IMR-90 (cell line): ENCODE measurements around the gene MAPKAPK2. TPM values are rescaled to one million over a fixed set of nuclear protein-coding genes. Genes with fewer than 3 reads are reported as not detected.
A peak's percentile ranks its signal among the peaks of the same experiment; 100 is the strongest.

Experiments
- ATAC-seq: fragments of 200-7000 bp; cut with Tn5 transposase; 2 replicates; pipeline ENCODE4 v1.9.1; 2020; ENCODE audit warnings: low read depth, mild to moderate bottlenecking, moderate library complexity
- BruUV-seq: library from RNA; stranded (reverse); fragments of 400-500 nt; replicated peaks from 2 replicates; lab custom pipeline; 2021; lab: Mats Ljungman, UMichigan
- CTCF ChIA-PET: fragments of 300-600 bp; formaldehyde crosslinking; extraction: SDS; loops from one replicate; lab custom pipeline; 2021; ENCODE audit warnings: antibody characterized with exemption; lab: Yijun Ruan, JAX
- POLR2A ChIA-PET: fragments of 300-600 bp; sonication (Branson Sonifier 250); formaldehyde crosslinking; loops from one replicate; lab custom pipeline; 2022; ENCODE audit warnings: antibody characterized with exemption; ENCODE audit not compliant: unreplicated experiment; lab: Charles Lee
- DNase-seq: peaks from one replicate; pipeline ENCODE4 v3.0.0; 2013
- H2AFZ ChIP-seq: replicated peaks from 2 replicates; pipeline ENCODE3; 2013; ENCODE audit warnings: low read length, mild to moderate bottlenecking; ENCODE audit not compliant: poor library complexity
- H2AK5ac ChIP-seq: 2 replicates; pipeline ENCODE4 v1.6.1; 2013; ENCODE audit warnings: low read depth, low read length, inconsistent platforms
- H2AK9ac ChIP-seq: replicated peaks from 2 replicates; pipeline ENCODE3; 2013; ENCODE audit warnings: mild to moderate bottlenecking, low read depth, low read length, moderate library complexity; ENCODE audit not compliant: poor library complexity
- H2BK120ac ChIP-seq: 2 replicates; pipeline ENCODE4 v1.6.1; 2013; ENCODE audit warnings: low read depth, low read length, inconsistent platforms
- H2BK15ac ChIP-seq: 3 replicates; pipeline ENCODE4 v1.6.1; 2013; ENCODE audit warnings: low read depth, low read length, inconsistent platforms
- H2BK20ac ChIP-seq: 2 replicates; pipeline ENCODE4 v1.6.1; 2013; ENCODE audit warnings: low read depth, mild to moderate bottlenecking, inconsistent platforms, low read length, moderate library complexity
- H2BK5ac ChIP-seq: 2 replicates; pipeline ENCODE4 v1.6.1; 2013; ENCODE audit warnings: mild to moderate bottlenecking, low read depth, low read length, inconsistent platforms; ENCODE audit not compliant: poor library complexity, severe bottlenecking
- H3K14ac ChIP-seq: replicated peaks from 2 replicates; pipeline ENCODE4 v1.6.1; 2013; ENCODE audit warnings: low read depth, low read length, inconsistent platforms
- H3K18ac ChIP-seq: 2 replicates; pipeline ENCODE4 v1.6.1; 2013; ENCODE audit warnings: low read depth, low read length, control low read depth
- H3K23ac ChIP-seq: 2 replicates; pipeline ENCODE4 v1.6.1; 2013; ENCODE audit warnings: low read depth, low read length, inconsistent platforms
- H3K27ac ChIP-seq: 2 replicates; pipeline ENCODE4 v1.5.1; 2013; ENCODE audit warnings: mild to moderate bottlenecking, control low read depth, low read length; ENCODE audit not compliant: insufficient read depth
- H3K27me3 ChIP-seq: 2 replicates; pipeline ENCODE4 v1.6.1; 2013; ENCODE audit warnings: low read length; ENCODE audit not compliant: control insufficient read depth, insufficient read depth
- H3K36me3 ChIP-seq: 2 replicates; pipeline ENCODE4 v1.6.1; 2013; ENCODE audit warnings: low read length, mixed read lengths; ENCODE audit not compliant: control insufficient read depth, insufficient read depth
- H3K4ac ChIP-seq: 2 replicates; pipeline ENCODE4 v1.6.1; 2013; ENCODE audit warnings: low read depth, low read length, inconsistent platforms
- H3K4me1 ChIP-seq: 2 replicates; pipeline ENCODE4 v1.6.1; 2013; ENCODE audit warnings: low read length, mixed read lengths; ENCODE audit not compliant: control insufficient read depth, insufficient read depth
- H3K4me2 ChIP-seq: 2 replicates; pipeline ENCODE4 v1.6.1; 2013; ENCODE audit warnings: low read depth, mild to moderate bottlenecking, control low read depth, low read length, moderate library complexity
- H3K4me3 ChIP-seq: 2 replicates; pipeline ENCODE4 v1.5.1; 2013; ENCODE audit warnings: low read depth, mild to moderate bottlenecking, control low read depth, low read length, moderate library complexity; ENCODE audit not compliant: insufficient read depth
- H3K56ac ChIP-seq: 2 replicates; pipeline ENCODE4 v1.6.1; 2013; ENCODE audit warnings: low read length, inconsistent platforms; ENCODE audit not compliant: insufficient read depth; ENCODE audit errors: extremely low read depth
- H3K79me1 ChIP-seq, 2 experiments: 2 replicates each; pipeline ENCODE4 v1.6.1; 2013; ENCODE audit warnings: low read length in 2 of 2, inconsistent platforms in 1 of 2, low read depth in 1 of 2
- H3K9ac ChIP-seq: 2 replicates; pipeline ENCODE4 v1.6.1; 2013; ENCODE audit warnings: low read depth, low read length, control low read depth
- H3K9me1 ChIP-seq: 2 replicates; pipeline ENCODE4 v1.6.1; 2013; ENCODE audit warnings: low read length, inconsistent platforms; ENCODE audit not compliant: insufficient read depth
- H3K9me3 ChIP-seq: 2 replicates; pipeline ENCODE4 v1.6.1; 2013; ENCODE audit warnings: low read length; ENCODE audit not compliant: control insufficient read depth, insufficient read depth
- H4K20me1 ChIP-seq: 2 replicates; pipeline ENCODE4 v1.6.1; 2013; ENCODE audit warnings: low read length, inconsistent platforms; ENCODE audit not compliant: insufficient read depth
- H4K5ac ChIP-seq: 2 replicates; pipeline ENCODE4 v1.6.1; 2013; ENCODE audit warnings: mild to moderate bottlenecking, low read depth, low read length, control low read depth
- H4K8ac ChIP-seq, 2 experiments: 2 replicates each; pipeline ENCODE4 v1.6.1; 2013; ENCODE audit warnings: low read depth in 2 of 2, low read length in 2 of 2, control low read depth in 1 of 2, inconsistent platforms in 1 of 2
- H4K91ac ChIP-seq: 2 replicates; pipeline ENCODE4 v1.6.1; 2013; ENCODE audit warnings: low read depth, low read length, inconsistent platforms; ENCODE audit not compliant: insufficient read depth
- BHLHE40 ChIP-seq: fragments of 150-350 bp; IDR thresholded peaks from 2 replicates; pipeline ENCODE4 v1.6.1; 2016; ENCODE audit warnings: mild to moderate bottlenecking, low read depth, low read length
- CEBPB ChIP-seq: IDR thresholded peaks from 2 replicates; pipeline ENCODE4 v1.6.1; 2012; ENCODE audit warnings: low read depth, low read length, improper control_type of control experiment
- CHD1 ChIP-seq: IDR thresholded peaks from 2 replicates; pipeline ENCODE4 v1.6.1; 2012; ENCODE audit warnings: low read depth, low read length, improper control_type of control experiment
- MAFK ChIP-seq: IDR thresholded peaks from 2 replicates; pipeline ENCODE4 v1.6.1; 2012; ENCODE audit warnings: low read depth, low read length, improper control_type of control experiment
- MXI1 ChIP-seq: IDR thresholded peaks from 2 replicates; pipeline ENCODE4 v1.6.1; 2012; ENCODE audit warnings: low read depth, mild to moderate bottlenecking, low read length, moderate library complexity, borderline replicate concordance
- NFE2L2 ChIP-seq: fragments of 150-350 bp; IDR thresholded peaks from 2 replicates; pipeline ENCODE4 v1.6.1; 2016; ENCODE audit warnings: low read depth, mild to moderate bottlenecking, low read length
- POLR2A ChIP-seq: IDR thresholded peaks from 2 replicates; pipeline ENCODE4 v1.6.1; 2012; ENCODE audit warnings: mild to moderate bottlenecking, low read depth, low read length
- RAD21 ChIP-seq: IDR thresholded peaks from 2 replicates; pipeline ENCODE4 v1.6.1; 2012; ENCODE audit warnings: low read length, improper control_type of control experiment
- WGBS, 2 experiments: methylation state at CpG; one replicate each; pipeline versions ENCODE4 v1.1.5 to v1.1.7; 2013; ENCODE audit warnings: missing lambda C conversion rate in 2 of 2; ENCODE audit not compliant: insufficient read length in 1 of 2; ENCODE audit errors: extremely low coverage in 2 of 2; 5-methylcytosine and 5-hydroxymethylcytosine counted together
- dilution Hi-C: fragments of 300-500 bp; cut with HindIII; formaldehyde crosslinking; loops from one replicate; pipeline ENCODE4 v1.14.3; 2018; ENCODE audit warnings: low sequenced_read_pairs; ENCODE audit not compliant: unreplicated experiment
- in situ Hi-C: fragments of 300-500 bp; cut with MboI; formaldehyde crosslinking; loops from 3 replicates; pipeline ENCODE4 v1.14.3; 2019; ENCODE audit warnings: low sequenced_read_pairs, inconsistent platforms, mixed read lengths
- intact Hi-C: fragments of 100-400 bp; cut with micrococcal nuclease; formaldehyde crosslinking; loops from 2 replicates; pipeline ENCODE4 v1.10.0; 2022
- polyA plus RNA-seq, 3 experiments: library from polyadenylated mRNA; depleted of rRNA; stranded (reverse); fragments of >200 nt; gene quantifications; 2 replicates each; pipeline ENCODE4 v1.2.3, GENCODE V29; 2012; ENCODE audit warnings: low replicate concordance in 1 of 3
- total RNA-seq: library from RNA; depleted of rRNA; stranded (reverse); fragments of >200 nt; gene quantifications from 2 replicates; pipeline ENCODE4 v1.2.3, GENCODE V29; 2012

The MAPKAPK2 gene
- total and polyA plus RNA-seq, 2 of the 4 experiments (the other 2 are of a cell fraction), result 56.5 to 66.4 TPM

GRCh38 chr1:206643118-206643698, 41.5 kb upstream of the MAPKAPK2 start:
- peaks cover 2% of the 10 kb centered on the region; the same call in 1 of the 2 replicates for H3K4me1 ChIP-seq
- H2BK120ac ChIP-seq, result no peak overlapping the region
- no peak overlapping the region for H3K9ac ChIP-seq
- peaks cover 9 to 21% of the 10 kb centered on the region in 2 experiments; a peak in 3 of 4 replicates for H3K79me1 ChIP-seq
- H3K14ac ChIP-seq, result no peak overlapping the region
- no peak overlapping the region for H3K4me3 ChIP-seq
- no peak overlapping the region for H3K23ac ChIP-seq
- intact Hi-C loops (no loop called here), in situ Hi-C loops (no loop called here), dilution Hi-C loops (no loop called here)
- H3K56ac ChIP-seq, result no peak overlapping the region
- H3K27me3 ChIP-seq, result no peaks in the 10 kb centered on the region
- no peak overlapping the region for H3K4ac ChIP-seq
- TF ChIP-seq MAFK (0 out of 2 replicates have a peak, but pooled peaks have one; percentile 18), BHLHE40 (no peak), RAD21 (no peak), CEBPB (no peak), NFE2L2 (no peak), POLR2A (no peak), CHD1 (no peak), MXI1 (no peak)
- H4K8ac ChIP-seq, result no peak overlapping the region
- DNase-seq (no peak), ATAC-seq (no peak)
- BruUV-seq, result no TSS peak
- H4K5ac ChIP-seq, result no peak overlapping the region
- no peak overlapping the region for H3K27ac ChIP-seq
- no peak overlapping the region for H2AK5ac ChIP-seq
- H2BK20ac ChIP-seq, result no peak overlapping the region
- no peak overlapping the region for H3K18ac ChIP-seq
- no peak overlapping the region for H2AFZ ChIP-seq
- ChIA-PET POLR2A (interaction anchor here (0.6 kb wide), 1 partner anchor 29 kb away, joined by 10 read pairs; no protein-coding TSS in a partner anchor), CTCF (interaction anchor here (1.1 kb wide), 1 partner anchor 12 kb away, joined by 3 read pairs; no protein-coding TSS in a partner anchor)
- H2BK15ac ChIP-seq, result no peak overlapping the region
- no peak overlapping the region for H3K4me2 ChIP-seq
- H2AK9ac ChIP-seq, result no peak overlapping the region
- no peaks in the 10 kb centered on the region; the same call in 1 of the 2 replicates for H4K20me1 ChIP-seq
- H3K36me3 ChIP-seq, result peaks cover 9% of the 10 kb centered on the region
- 100% methylated on average over 1 of the region's 3 CpGs; no CpG with 5 or more reads in 1 of the 2 experiments for whole genome bisulfite sequencing, 2 experiments
- H3K9me3 ChIP-seq, result no peaks in the 10 kb centered on the region
- H4K91ac ChIP-seq, result no peak overlapping the region
- no peak overlapping the region for H2BK5ac ChIP-seq
- no peaks in the 10 kb centered on the region for H3K9me1 ChIP-seq
